GM23338 (cell line): ENCODE results near the gene CCDC197. TPM values are rescaled to one million over a fixed set of nuclear protein-coding genes. Genes with fewer than 3 reads are reported as not detected.

ENCODE experiments used
- ATAC-seq: fragments of 200-7000 bp; cut with Tn5 transposase; 3 replicates; pipeline ENCODE4 v1.9.1; 2020
- DNase-seq: peaks from one replicate; pipeline ENCODE4 v3.0.0-alpha.2; 2015; ENCODE audit warnings: low spot score
- H2AFZ ChIP-seq: fragments of 200-600 bp; sonication (generic); 2 replicates; pipeline ENCODE4 v1.8.0; 2016; ENCODE audit warnings: antibody characterized with exemption, mild to moderate bottlenecking, moderate library complexity
- H3F3A ChIP-seq: fragments of 200-600 bp; sonication (generic); replicated peaks from 2 replicates; pipeline ENCODE4 v1.8.0; 2017; ENCODE audit warnings: antibody characterized with exemption, mixed run types, low read depth
- H3K27ac ChIP-seq: fragments of 200-600 bp; sonication (generic); 2 replicates; pipeline ENCODE4 v1.6.1; 2016; ENCODE audit warnings: low read depth
- H3K27me3 ChIP-seq: fragments of 200-600 bp; sonication (generic); 2 replicates; pipeline ENCODE4 v1.8.0; 2016; ENCODE audit warnings: mild to moderate bottlenecking, mixed run types, moderate library complexity; ENCODE audit not compliant: insufficient read depth
- H3K36me3 ChIP-seq: fragments of 200-600 bp; sonication (generic); 2 replicates; pipeline ENCODE4 v1.8.0; 2016; ENCODE audit warnings: mild to moderate bottlenecking; ENCODE audit not compliant: insufficient read depth
- H3K4me1 ChIP-seq: fragments of 200-600 bp; sonication (generic); 2 replicates; pipeline ENCODE4 v1.8.0; 2016; ENCODE audit warnings: mild to moderate bottlenecking, moderate library complexity; ENCODE audit not compliant: insufficient read depth
- H3K4me2 ChIP-seq: fragments of 200-600 bp; sonication (generic); 2 replicates; pipeline ENCODE4 v1.7.1; 2017; ENCODE audit warnings: mixed run types
- H3K4me3 ChIP-seq: fragments of 200-600 bp; sonication (generic); 2 replicates; pipeline ENCODE4 v1.6.1; 2016; ENCODE audit warnings: mixed run types
- H3K79me2 ChIP-seq: fragments of 200-600 bp; sonication (generic); replicated peaks from 2 replicates; pipeline ENCODE4 v1.8.0; 2017; ENCODE audit warnings: mild to moderate bottlenecking; ENCODE audit not compliant: insufficient read depth
- H3K9me2 ChIP-seq: fragments of 200-600 bp; sonication (generic); 2 replicates; pipeline ENCODE4 v1.8.0; 2017; ENCODE audit not compliant: insufficient read depth
- H4K20me1 ChIP-seq: fragments of 200-600 bp; sonication (generic); replicated peaks from 2 replicates; pipeline ENCODE4 v1.8.0; 2017; ENCODE audit warnings: mild to moderate bottlenecking; ENCODE audit not compliant: insufficient read depth
- H3K27ac Mint-ChIP-seq: 2 replicates; pipeline ENCODE4 v1.8.0; 2020; ENCODE audit warnings: inconsistent platforms, mild to moderate bottlenecking, moderate library complexity, mixed read lengths
- H3K27me3 Mint-ChIP-seq: 3 replicates; pipeline ENCODE4 v1.8.0; 2022; ENCODE audit warnings: low read depth, mild to moderate bottlenecking, moderate library complexity, mixed read lengths, inconsistent platforms; ENCODE audit not compliant: insufficient read depth, poor library complexity
- H3K36me3 Mint-ChIP-seq: 3 replicates; pipeline ENCODE4 v1.8.0; 2021; ENCODE audit warnings: low read depth, mild to moderate bottlenecking, inconsistent platforms, moderate library complexity, mixed read lengths
- H3K4me1 Mint-ChIP-seq: 3 replicates; pipeline ENCODE4 v1.8.0; 2020; ENCODE audit warnings: mild to moderate bottlenecking, inconsistent platforms, mixed read lengths
- H3K4me3 Mint-ChIP-seq: 3 replicates; pipeline ENCODE4 v1.8.0; 2021; ENCODE audit warnings: moderate library complexity, mild to moderate bottlenecking, inconsistent platforms, mixed read lengths
- H3K9me3 Mint-ChIP-seq: 3 replicates; pipeline ENCODE4 v1.8.0; 2020; ENCODE audit warnings: moderate library complexity, mild to moderate bottlenecking, inconsistent platforms, mixed read lengths
- CREB1 ChIP-seq: fragments of 250-450 bp; sonication (Bioruptor Pico); IDR thresholded peaks from 2 replicates; pipeline ENCODE4 v1.5.0; 2020; ENCODE audit warnings: low read depth, mild to moderate bottlenecking, moderate library complexity
- EZH2phosphoT487 ChIP-seq: fragments of 200-600 bp; sonication (generic); IDR thresholded peaks from one replicate; pipeline ENCODE4 v1.8.1; 2018; ENCODE audit warnings: antibody characterized with exemption; ENCODE audit not compliant: unreplicated experiment
- NANOG ChIP-seq: IDR thresholded peaks from 2 replicates; pipeline ENCODE4 v1.6.1; 2016; ENCODE audit warnings: antibody characterized with exemption, borderline replicate concordance
- POLR2AphosphoS5 ChIP-seq: IDR thresholded peaks from 2 replicates; pipeline ENCODE4 v1.6.1; 2016; ENCODE audit warnings: antibody characterized with exemption, low read depth
- STAT1 ChIP-seq: IDR thresholded peaks from one replicate; pipeline ENCODE4 v1.6.1; 2016; ENCODE audit warnings: antibody characterized with exemption; ENCODE audit not compliant: unreplicated experiment
- ZNF114 ChIP-seq: fragments of 250-450 bp; sonication (Bioruptor Pico); IDR thresholded peaks from 2 replicates; pipeline ENCODE4 v1.5.0; 2020; ENCODE audit warnings: mild to moderate bottlenecking, moderate library complexity
- ZNF331 ChIP-seq: fragments of 250-450 bp; sonication (Bioruptor Pico); IDR thresholded peaks from 2 replicates; pipeline ENCODE4 v1.5.0; 2020; ENCODE audit warnings: low read depth, mild to moderate bottlenecking, moderate library complexity
- polyA plus RNA-seq: library from polyadenylated mRNA; unstranded; fragments of >200 nt; fragmentation: Nextera tagmentation; extraction: Ambion mirVana; gene quantifications from 2 replicates; pipeline ENCODE4 v1.2.1, GENCODE V29; 2016
- total RNA-seq: library from RNA; depleted of rRNA; stranded (reverse); fragments of >200 nt; shearing (Covaris generic); gene quantifications from 2 replicates; pipeline ENCODE4 v1.2.3, GENCODE V29; 2014
- TF ChIP-seq, protein P1 (sequence below): IDR thresholded peaks from one replicate; pipeline ENCODE4 v1.6.1; 2018; ENCODE audit warnings: antibody characterized with exemption; ENCODE audit not compliant: unreplicated experiment
- TF ChIP-seq, protein P2 (sequence below), 2 experiments: fragments of 200-600 bp in 1 of 2; sonication (generic) in 1 of 2; conservative IDR thresholded peaks; 2 replicates each; pipeline versions ENCODE4 v1.5.1 to v1.6.1; 2016 to 2017; ENCODE audit warnings: antibody characterized with exemption in 2 of 2, low read depth in 2 of 2, mild to moderate bottlenecking in 2 of 2, moderate library complexity in 1 of 2
- TF ChIP-seq, protein P3 (sequence below): fragments of 250-450 bp; sonication (Bioruptor Pico); IDR thresholded peaks from 2 replicates; pipeline ENCODE4 v1.5.0; 2020; ENCODE audit warnings: mild to moderate bottlenecking, moderate library complexity
- TF ChIP-seq, protein P4 (sequence below): IDR thresholded peaks from 2 replicates; pipeline ENCODE4 v1.6.1; 2016; ENCODE audit warnings: antibody characterized with exemption

CCDC197 gene
- total and polyA plus RNA-seq, 2 experiments from 2014 or later, result not detected

DNA sequence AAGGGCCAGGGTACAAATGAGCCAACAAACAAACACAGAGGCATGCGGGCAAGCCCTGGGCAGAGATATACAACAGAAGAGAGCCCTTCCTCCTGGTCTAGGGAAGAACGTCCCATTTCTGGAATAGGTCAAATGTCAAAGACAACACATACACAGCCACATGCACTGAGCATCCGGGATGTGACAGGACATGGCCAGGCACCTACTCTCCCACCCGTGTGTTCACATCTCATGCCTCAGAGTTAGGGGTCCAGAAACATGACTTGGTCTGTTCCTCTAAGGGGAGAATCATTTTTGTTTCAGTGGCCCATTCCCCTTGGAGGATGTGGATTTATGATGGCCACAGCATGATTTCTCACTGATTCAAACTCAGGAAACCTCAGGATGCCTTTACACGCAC is 19.9 kb upstream of the CCDC197 start:
- H3K27me3 ChIP-seq, result no peaks in the 10 kb centered on the region
- H4K20me1 ChIP-seq, result no peaks in the 10 kb centered on the region
- Mint-ChIP-seq H3K4me3 (no peak overlapping the region), H3K27me3 (peaks cover 12% of the 10 kb centered on the region), H3K27ac (no peak overlapping the region), H3K4me1 (peaks cover 12% of the 10 kb centered on the region), H3K36me3 (no peaks in the 10 kb centered on the region), H3K9me3 (no peaks in the 10 kb centered on the region)
- DNase-seq, result no peak
- no peak overlapping the region for H3K4me2 ChIP-seq
- H3F3A ChIP-seq, result no peaks in the 10 kb centered on the region
- H3K4me1 ChIP-seq, result no peaks in the 10 kb centered on the region; the same call in 1 of the 2 replicates
- no peak for ATAC-seq
- no peak overlapping the region for H2AFZ ChIP-seq
- H3K4me3 ChIP-seq, result no peak overlapping the region
- no peak for TF ChIP-seq CREB1 (CRISPR knock-in tag)
- TF ChIP-seq EZH2phosphoT487, result no peak
- TF ChIP-seq, protein P1, sequence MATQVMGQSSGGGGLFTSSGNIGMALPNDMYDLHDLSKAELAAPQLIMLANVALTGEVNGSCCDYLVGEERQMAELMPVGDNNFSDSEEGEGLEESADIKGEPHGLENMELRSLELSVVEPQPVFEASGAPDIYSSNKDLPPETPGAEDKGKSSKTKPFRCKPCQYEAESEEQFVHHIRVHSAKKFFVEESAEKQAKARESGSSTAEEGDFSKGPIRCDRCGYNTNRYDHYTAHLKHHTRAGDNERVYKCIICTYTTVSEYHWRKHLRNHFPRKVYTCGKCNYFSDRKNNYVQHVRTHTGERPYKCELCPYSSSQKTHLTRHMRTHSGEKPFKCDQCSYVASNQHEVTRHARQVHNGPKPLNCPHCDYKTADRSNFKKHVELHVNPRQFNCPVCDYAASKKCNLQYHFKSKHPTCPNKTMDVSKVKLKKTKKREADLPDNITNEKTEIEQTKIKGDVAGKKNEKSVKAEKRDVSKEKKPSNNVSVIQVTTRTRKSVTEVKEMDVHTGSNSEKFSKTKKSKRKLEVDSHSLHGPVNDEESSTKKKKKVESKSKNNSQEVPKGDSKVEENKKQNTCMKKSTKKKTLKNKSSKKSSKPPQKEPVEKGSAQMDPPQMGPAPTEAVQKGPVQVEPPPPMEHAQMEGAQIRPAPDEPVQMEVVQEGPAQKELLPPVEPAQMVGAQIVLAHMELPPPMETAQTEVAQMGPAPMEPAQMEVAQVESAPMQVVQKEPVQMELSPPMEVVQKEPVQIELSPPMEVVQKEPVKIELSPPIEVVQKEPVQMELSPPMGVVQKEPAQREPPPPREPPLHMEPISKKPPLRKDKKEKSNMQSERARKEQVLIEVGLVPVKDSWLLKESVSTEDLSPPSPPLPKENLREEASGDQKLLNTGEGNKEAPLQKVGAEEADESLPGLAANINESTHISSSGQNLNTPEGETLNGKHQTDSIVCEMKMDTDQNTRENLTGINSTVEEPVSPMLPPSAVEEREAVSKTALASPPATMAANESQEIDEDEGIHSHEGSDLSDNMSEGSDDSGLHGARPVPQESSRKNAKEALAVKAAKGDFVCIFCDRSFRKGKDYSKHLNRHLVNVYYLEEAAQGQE, result no peak
- TF ChIP-seq STAT1, result no peak
- no peak for TF ChIP-seq POLR2AphosphoS5
- TF ChIP-seq ZNF114 (CRISPR knock-in tag), result no peak
- no peak for TF ChIP-seq NANOG
- TF ChIP-seq, protein P2, sequence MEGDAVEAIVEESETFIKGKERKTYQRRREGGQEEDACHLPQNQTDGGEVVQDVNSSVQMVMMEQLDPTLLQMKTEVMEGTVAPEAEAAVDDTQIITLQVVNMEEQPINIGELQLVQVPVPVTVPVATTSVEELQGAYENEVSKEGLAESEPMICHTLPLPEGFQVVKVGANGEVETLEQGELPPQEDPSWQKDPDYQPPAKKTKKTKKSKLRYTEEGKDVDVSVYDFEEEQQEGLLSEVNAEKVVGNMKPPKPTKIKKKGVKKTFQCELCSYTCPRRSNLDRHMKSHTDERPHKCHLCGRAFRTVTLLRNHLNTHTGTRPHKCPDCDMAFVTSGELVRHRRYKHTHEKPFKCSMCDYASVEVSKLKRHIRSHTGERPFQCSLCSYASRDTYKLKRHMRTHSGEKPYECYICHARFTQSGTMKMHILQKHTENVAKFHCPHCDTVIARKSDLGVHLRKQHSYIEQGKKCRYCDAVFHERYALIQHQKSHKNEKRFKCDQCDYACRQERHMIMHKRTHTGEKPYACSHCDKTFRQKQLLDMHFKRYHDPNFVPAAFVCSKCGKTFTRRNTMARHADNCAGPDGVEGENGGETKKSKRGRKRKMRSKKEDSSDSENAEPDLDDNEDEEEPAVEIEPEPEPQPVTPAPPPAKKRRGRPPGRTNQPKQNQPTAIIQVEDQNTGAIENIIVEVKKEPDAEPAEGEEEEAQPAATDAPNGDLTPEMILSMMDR (conservative IDR thresholded peaks at IDR 0.05; ENCODE audit: low read depth in 2 of 2), result no peak
- TF ChIP-seq, protein P3, sequence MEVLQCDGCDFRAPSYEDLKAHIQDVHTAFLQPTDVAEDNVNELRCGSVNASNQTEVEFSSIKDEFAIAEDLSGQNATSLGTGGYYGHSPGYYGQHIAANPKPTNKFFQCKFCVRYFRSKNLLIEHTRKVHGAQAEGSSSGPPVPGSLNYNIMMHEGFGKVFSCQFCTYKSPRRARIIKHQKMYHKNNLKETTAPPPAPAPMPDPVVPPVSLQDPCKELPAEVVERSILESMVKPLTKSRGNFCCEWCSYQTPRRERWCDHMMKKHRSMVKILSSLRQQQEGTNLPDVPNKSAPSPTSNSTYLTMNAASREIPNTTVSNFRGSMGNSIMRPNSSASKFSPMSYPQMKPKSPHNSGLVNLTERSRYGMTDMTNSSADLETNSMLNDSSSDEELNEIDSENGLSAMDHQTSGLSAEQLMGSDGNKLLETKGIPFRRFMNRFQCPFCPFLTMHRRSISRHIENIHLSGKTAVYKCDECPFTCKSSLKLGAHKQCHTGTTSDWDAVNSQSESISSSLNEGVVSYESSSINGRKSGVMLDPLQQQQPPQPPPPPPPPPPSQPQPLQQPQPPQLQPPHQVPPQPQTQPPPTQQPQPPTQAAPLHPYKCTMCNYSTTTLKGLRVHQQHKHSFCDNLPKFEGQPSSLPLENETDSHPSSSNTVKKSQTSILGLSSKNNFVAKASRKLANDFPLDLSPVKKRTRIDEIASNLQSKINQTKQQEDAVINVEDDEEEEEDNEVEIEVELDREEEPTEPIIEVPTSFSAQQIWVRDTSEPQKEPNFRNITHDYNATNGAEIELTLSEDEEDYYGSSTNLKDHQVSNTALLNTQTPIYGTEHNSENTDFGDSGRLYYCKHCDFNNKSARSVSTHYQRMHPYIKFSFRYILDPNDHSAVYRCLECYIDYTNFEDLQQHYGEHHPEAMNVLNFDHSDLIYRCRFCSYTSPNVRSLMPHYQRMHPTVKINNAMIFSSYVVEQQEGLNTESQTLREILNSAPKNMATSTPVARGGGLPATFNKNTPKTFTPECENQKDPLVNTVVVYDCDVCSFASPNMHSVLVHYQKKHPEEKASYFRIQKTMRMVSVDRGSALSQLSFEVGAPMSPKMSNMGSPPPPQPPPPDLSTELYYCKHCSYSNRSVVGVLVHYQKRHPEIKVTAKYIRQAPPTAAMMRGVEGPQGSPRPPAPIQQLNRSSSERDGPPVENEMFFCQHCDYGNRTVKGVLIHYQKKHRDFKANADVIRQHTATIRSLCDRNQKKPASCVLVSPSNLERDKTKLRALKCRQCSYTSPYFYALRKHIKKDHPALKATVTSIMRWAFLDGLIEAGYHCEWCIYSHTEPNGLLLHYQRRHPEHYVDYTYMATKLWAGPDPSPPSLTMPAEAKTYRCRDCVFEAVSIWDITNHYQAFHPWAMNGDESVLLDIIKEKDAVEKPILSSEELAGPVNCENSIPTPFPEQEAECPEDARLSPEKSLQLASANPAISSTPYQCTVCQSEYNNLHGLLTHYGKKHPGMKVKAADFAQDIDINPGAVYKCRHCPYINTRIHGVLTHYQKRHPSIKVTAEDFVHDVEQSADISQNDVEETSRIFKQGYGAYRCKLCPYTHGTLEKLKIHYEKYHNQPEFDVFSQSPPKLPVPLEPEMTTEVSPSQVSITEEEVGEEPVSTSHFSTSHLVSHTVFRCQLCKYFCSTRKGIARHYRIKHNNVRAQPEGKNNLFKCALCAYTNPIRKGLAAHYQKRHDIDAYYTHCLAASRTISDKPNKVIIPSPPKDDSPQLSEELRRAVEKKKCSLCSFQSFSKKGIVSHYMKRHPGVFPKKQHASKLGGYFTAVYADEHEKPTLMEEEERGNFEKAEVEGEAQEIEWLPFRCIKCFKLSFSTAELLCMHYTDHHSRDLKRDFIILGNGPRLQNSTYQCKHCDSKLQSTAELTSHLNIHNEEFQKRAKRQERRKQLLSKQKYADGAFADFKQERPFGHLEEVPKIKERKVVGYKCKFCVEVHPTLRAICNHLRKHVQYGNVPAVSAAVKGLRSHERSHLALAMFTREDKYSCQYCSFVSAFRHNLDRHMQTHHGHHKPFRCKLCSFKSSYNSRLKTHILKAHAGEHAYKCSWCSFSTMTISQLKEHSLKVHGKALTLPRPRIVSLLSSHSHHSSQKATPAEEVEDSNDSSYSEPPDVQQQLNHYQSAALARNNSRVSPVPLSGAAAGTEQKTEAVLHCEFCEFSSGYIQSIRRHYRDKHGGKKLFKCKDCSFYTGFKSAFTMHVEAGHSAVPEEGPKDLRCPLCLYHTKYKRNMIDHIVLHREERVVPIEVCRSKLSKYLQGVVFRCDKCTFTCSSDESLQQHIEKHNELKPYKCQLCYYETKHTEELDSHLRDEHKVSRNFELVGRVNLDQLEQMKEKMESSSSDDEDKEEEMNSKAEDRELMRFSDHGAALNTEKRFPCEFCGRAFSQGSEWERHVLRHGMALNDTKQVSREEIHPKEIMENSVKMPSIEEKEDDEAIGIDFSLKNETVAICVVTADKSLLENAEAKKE, result no peak
- TF ChIP-seq, protein P4, sequence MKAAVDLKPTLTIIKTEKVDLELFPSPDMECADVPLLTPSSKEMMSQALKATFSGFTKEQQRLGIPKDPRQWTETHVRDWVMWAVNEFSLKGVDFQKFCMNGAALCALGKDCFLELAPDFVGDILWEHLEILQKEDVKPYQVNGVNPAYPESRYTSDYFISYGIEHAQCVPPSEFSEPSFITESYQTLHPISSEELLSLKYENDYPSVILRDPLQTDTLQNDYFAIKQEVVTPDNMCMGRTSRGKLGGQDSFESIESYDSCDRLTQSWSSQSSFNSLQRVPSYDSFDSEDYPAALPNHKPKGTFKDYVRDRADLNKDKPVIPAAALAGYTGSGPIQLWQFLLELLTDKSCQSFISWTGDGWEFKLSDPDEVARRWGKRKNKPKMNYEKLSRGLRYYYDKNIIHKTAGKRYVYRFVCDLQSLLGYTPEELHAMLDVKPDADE, result no peak
- no peak for TF ChIP-seq ZNF331 (CRISPR knock-in tag)
- no peaks in the 10 kb centered on the region for H3K36me3 ChIP-seq
- H3K9me2 ChIP-seq, result no peaks in the 10 kb centered on the region
- H3K27ac ChIP-seq, result no peak overlapping the region
- H3K79me2 ChIP-seq, result no peaks in the 10 kb centered on the region
